ENCODE measurements around the gene KCNH3.

DNA sequence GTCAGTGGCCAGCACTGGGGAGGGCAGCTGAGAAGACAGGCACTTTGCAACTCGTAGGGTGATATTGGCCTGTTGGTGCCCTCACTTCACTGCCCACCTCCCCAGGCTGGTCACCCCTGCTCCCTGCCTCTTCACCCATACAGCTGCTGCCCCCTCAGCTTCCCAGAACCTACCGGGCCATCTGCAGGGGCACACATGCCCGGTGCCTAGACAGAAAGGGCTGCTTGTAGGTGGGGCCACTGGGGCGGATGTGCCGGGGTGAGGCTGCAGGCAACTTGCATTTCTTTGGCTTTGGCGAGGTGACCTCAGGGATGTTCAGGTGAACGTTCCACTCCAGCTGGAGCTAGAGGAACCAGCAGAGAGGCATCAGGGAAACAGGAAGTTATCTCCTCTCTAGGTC is 49.5 kb downstream of the KCNH3 start:
- TF ChIP-seq, protein P1, sequence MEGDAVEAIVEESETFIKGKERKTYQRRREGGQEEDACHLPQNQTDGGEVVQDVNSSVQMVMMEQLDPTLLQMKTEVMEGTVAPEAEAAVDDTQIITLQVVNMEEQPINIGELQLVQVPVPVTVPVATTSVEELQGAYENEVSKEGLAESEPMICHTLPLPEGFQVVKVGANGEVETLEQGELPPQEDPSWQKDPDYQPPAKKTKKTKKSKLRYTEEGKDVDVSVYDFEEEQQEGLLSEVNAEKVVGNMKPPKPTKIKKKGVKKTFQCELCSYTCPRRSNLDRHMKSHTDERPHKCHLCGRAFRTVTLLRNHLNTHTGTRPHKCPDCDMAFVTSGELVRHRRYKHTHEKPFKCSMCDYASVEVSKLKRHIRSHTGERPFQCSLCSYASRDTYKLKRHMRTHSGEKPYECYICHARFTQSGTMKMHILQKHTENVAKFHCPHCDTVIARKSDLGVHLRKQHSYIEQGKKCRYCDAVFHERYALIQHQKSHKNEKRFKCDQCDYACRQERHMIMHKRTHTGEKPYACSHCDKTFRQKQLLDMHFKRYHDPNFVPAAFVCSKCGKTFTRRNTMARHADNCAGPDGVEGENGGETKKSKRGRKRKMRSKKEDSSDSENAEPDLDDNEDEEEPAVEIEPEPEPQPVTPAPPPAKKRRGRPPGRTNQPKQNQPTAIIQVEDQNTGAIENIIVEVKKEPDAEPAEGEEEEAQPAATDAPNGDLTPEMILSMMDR (conservative IDR thresholded peaks at IDR 0.05 in 1 of 2, IDR thresholded peaks at IDR 0.05 in 1 of 2; ENCODE audit: low read depth in 1 of 2, low read length in 2 of 2), result no peak
- no peak for TF ChIP-seq EZH2 (IDR thresholded peaks at IDR 0.05; ENCODE audit: low read length, missing control alignments)
